ENCODE results near the gene MAP4K1.

The MAP4K1 gene

GRCh38 chr19:38544569-38545315 is 73.0 kb downstream of the MAP4K1 start:
- no peak for DNase-seq (ENCODE audit: low read depth)

DNA sequence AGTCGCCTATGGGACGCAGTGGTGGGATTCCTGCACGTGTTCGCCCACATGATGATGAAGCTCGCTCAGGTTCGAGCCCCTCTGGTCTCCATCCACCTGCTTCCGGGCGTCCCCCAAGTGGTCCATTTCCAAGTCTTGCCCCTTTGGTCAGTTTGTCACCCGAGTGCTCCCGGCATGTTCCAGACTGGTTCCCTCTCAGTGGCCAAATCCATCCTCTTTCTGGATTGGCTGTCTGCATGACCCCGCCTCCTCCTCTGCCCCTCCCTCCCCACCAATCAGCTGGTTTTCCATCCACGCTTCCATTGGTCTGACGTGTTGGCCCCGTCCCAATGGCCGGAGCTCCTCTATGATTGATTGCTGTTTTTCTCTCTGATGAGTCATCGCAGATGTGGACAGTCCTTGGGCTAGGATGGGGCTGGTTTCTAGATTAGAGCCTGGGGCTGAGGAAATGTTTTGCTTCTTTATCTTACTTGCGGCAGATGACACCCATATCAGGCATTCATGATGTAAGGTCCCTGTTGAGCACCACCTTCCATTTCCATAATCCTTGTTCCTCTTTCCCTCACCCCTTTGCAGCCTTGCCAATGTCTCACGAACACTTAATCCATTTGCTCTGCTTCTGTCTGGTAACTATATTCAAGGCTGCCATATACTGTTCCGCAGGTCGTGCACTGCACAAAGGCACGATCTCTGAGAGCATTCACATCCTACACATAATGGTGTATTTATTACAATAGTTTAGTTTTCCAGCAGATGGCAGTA is 73.8 kb downstream of the MAP4K1 start:
- no peak for DNase-seq (ENCODE audit: low read depth)

DNA sequence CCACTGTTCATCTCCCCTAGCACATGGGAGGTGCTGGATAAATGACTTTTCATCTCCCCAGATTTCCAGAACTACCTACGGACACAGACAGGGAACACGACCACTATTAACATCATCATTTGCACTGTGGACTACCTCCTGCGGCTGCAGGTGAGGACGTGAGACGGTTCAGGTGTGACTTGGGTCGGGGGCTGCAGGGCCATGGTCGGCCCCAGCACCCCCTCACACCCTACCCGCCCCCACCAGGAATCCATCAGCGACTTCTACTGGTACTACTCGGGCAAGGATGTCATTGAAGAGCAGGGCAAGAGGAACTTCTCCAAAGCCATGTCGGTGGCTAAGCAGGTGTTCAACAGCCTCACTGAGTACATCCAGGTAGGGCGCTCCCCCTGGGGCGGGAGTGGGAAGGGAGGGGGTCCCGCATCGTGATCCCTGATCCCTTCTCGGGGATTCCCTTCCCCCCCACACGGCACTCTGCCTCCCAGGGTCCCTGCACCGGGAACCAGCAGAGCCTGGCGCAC is 74.4 kb downstream of the MAP4K1 start:
- DNase-seq (ENCODE audit: low read depth) = no peak

- no peak for DNase-seq (ENCODE audit: low read depth)
Observed at GRCh38 chr19:38542040-38542439, 75.7 kb downstream of the MAP4K1 start.

DNA sequence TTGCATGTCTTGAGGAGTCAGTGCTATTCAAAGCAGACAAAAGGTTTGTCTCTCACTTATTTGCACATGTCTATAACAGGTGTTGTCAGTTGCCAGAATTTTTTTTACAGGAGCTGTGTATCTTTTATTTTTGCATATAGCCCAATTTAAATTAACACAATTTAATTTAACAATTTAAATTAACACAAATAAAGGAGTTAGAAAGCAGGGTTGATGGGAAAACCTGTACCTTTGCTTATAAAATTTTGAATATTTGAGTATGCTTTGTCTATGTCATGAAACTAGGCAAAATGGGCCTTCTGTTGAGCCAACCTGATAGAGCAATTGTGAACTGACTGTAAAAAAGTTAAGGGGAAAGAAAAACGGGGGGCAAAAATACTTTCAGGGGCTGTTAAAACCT is 78.0 kb downstream of the MAP4K1 start:
- DNase-seq (ENCODE audit: low read depth) = no peak

GRCh38 chr19:38538793-38539528 is 78.8 kb downstream of the MAP4K1 start:
- no peak for DNase-seq (ENCODE audit: low read depth)

GRCh38 chr19:38538386-38538785 is 79.4 kb downstream of the MAP4K1 start:
- DNase-seq (ENCODE audit: low read depth) = no peak
